Measurements from ENCODE around the gene ZDHHC3.

ZDHHC3 gene

GRCh38 chr3:44890852-44891251 lies 85.1 kb downstream of the ZDHHC3 start:
- DNase-seq = no peak

DNA sequence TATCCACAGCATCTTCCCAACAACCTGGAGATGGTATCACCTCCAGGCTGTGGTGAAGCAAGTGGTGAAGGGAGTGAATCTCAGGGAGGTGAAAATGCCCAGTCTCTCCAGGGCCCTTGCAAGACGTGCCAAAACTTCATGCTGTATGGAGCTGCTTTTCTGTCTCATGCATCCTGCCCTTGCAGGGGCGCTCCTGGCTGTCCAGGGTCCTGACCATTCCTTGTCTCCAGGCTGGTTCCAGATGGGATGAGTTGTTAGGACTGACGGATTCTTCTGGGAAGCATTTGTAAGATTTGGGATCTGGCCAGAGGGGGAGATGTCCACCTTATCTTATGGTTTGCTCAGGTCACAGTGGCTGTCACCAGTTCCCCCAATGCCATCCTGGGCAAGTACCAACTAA lies 85.7 kb downstream of the ZDHHC3 start:
- DNase-seq = no peak

- DNase-seq = no peak
Observed at GRCh38 chr3:44887101-44887500, 88.9 kb downstream of the ZDHHC3 start.

DNA sequence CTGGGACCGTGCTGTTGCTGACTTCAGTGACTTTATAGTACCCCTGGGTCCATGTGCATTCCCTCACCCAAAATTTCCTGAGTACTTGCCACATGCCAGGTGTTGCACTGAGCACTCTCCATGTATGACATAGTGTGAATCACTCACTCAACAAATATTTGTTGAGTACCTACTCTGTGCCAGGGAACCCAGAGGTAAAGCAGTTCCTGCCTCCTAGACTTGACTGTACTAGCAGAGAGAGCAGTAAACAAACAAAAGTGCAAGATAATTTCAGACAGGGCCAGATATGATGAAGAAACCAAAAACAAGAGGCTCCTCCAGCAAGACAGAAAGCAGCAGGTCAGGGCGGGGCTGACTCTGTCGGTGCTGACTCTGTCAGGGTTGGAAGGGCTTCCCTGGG lies 89.4 kb downstream of the ZDHHC3 start:
- no peak for DNase-seq

DNA sequence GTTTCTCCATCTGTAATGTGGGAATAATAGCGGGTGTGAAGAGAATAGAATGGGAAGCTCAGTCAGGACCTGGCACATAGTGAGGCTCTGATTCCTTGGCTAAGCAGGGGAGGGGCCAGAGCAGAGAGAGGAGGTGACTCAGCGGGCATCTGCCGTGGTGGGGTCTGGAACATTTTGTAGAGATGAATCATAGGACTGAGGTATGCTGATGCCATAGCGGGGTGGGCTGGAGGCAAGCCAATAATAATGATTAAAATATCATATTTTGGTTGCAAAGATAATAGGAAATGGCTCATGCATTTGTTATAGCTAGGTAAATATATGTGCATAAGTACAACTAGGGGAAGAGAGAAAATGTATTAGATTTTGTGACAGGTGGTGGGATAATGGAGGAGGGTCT lies 90.4 kb downstream of the ZDHHC3 start:
- DNase-seq = no peak

GRCh38 chr3:44883999-44884431 lies 92.0 kb downstream of the ZDHHC3 start:
- DNase-seq = no peak

DNA sequence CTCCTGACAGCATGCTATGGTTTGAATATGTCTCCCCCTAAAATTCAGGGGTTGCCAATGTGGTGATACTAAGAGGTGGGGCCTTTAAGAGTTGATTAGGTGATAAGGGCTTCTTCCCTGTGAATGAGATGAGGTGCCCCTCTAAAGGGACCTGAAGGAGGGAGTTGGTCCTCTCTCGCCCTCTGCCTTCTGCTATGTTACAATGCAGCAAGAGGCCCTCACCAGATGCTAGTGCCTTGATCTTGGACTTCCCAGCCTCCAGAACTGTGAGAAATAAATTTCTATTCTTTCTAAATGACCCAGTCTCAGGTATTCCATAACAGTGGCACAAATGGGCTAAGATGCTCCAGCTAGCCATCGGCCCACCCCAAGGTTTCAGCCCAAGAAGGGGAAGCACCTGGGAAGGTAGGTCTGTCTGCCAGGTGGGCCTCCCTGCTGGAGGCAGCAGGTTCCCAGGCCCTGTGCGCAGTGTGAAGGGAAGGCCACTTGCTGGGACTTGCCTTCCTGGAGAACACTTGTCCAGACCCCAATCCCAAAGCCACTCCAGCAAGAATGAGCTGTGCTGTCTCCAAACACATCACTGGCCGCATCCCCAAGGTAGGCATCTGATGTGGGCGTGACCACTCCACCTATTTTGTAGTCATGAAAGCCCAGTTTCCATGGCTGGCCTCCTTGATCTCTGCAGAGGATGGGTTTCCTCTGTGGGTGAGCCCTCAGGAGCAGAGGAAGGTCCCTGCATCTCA lies 92.6 kb downstream of the ZDHHC3 start:
- DNase-seq = no peak

DNA sequence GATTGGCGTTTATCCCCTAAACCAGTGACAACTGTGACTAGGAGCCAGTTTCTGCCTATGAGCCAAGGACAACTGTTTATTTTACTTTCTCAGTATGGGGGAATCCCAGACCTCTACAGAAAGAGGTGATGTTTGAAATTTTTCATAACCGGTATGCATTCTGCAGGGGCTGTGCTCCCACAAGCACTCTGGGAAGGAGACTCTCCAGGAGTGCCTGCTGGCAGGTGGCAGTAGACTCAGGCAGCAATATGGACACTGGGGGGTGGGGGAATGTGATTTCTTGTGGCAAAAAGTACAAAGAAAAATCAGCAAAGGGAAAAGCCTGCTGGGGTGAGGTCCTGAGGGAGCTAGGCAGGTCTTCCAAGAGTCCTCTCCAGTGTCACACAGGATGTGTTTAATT lies 95.7 kb downstream of the ZDHHC3 start:
- DNase-seq = no peak

GRCh38 chr3:44877333-44877732 lies 98.6 kb downstream of the ZDHHC3 start:
- DNase-seq = no peak

DNA sequence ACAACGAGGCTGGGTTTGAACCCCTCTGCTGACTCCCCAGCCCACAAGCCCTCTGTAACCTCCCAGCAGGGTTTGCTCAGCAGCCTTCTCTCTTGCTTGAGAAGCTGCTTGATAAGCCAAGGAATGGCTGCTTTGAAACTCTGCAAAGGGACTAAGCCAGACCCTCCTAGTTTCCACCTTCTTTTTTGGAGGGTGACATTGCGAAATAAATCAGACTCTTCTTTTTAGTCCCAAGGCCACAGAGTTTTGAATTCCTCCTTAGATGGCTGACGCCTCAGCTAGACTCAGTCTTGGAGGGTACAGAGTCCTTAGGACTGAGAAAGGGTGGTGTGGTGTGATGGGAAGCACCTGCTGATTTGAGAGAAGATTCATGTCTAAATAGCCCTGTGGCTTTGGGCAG lies 100.4 kb downstream of the ZDHHC3 start:
- DNase-seq = no peak
